ENCODE measurements around the gene ACSM5. TPM values are rescaled to one million over a fixed set of nuclear protein-coding genes. Genes with fewer than 3 reads are reported as not detected.

ACSM5 gene
- 0.12 TPM in 1 of 2 replicates, not detected in the other for total RNA-seq

- H3K4me3 ChIP-seq (ENCODE audit: low read depth, low read length), result peak within 1 kb of the TSS; percentile 44
- no peak for TF ChIP-seq CTCF (conservative IDR thresholded peaks at IDR 0.05; ENCODE audit: low read depth, low read length)
- DNase-seq (ENCODE audit: low read depth), result no peak
Observed at GRCh38 chr16:20409398-20410120, at the start of gene ACSM5. TSS of gene ACSM5 (plus strand) at chr16:20409534. CDS start at chr16:20411485, 1,951 bp downstream.

GRCh38 chr16:20359997-20360396 lies 49.3 kb upstream of the ACSM5 start:
- H3K4me3 ChIP-seq (ENCODE audit: low read depth, low read length), result no peak overlapping the region
- peak; percentile 56 for TF ChIP-seq CTCF (conservative IDR thresholded peaks at IDR 0.05; ENCODE audit: low read depth, low read length)
- no peak for DNase-seq (ENCODE audit: low read depth)

- no peak for DNase-seq (ENCODE audit: low read depth)
- no peak for TF ChIP-seq CTCF (conservative IDR thresholded peaks at IDR 0.05; ENCODE audit: low read depth, low read length)
- H3K4me3 ChIP-seq (ENCODE audit: low read depth, low read length), result no peak overlapping the region
Observed at GRCh38 chr16:20363191-20363590, 46.1 kb upstream of the ACSM5 start.

GRCh38 chr16:20364051-20364450 lies 45.3 kb upstream of the ACSM5 start:
- no peak overlapping the region for H3K4me3 ChIP-seq (ENCODE audit: low read depth, low read length)

GRCh38 chr16:20369452-20370054 lies 39.8 kb upstream of the ACSM5 start:
- DNase-seq (ENCODE audit: low read depth), result no peak
- TF ChIP-seq CTCF (conservative IDR thresholded peaks at IDR 0.05; ENCODE audit: low read depth, low read length), result no peak
- no peak overlapping the region for H3K4me3 ChIP-seq (ENCODE audit: low read depth, low read length)

More at GRCh38 chr16:20364051-20364450, 45.3 kb upstream of the ACSM5 start:
- no peak for TF ChIP-seq CTCF (conservative IDR thresholded peaks at IDR 0.05; ENCODE audit: low read depth, low read length)
- no peak for DNase-seq (ENCODE audit: low read depth)

GRCh38 chr16:20372701-20373100 lies 36.6 kb upstream of the ACSM5 start:
- no peak for DNase-seq (ENCODE audit: low read depth)
- no peak for TF ChIP-seq CTCF (conservative IDR thresholded peaks at IDR 0.05; ENCODE audit: low read depth, low read length)
- H3K4me3 ChIP-seq (ENCODE audit: low read depth, low read length), result no peak overlapping the region

Data from epithelial cell of proximal tubule (primary cell).